M059J (cell line): ENCODE data around the gene LILRB4. TPM values are rescaled to one million over a fixed set of nuclear protein-coding genes. Genes with fewer than 3 reads are reported as not detected.
"Not testable (repeated sequence)": the region's sequence is repeated elsewhere in the genome, so short reads cannot be mapped to it uniquely, and the experiment has no call there.

Experiments used
- DNase-seq: peaks from one replicate; pipeline ENCODE4 v3.0.0-alpha.2; 2012; ENCODE audit warnings: low read depth
- total RNA-seq: library from RNA; depleted of rRNA; stranded (reverse); fragments of >200 nt; shearing (Covaris generic); gene quantifications from 2 replicates; pipeline ENCODE4 v1.2.3, GENCODE V29; 2014; rRNA removed

LILRB4 gene
- total RNA-seq: not detected in 2 replicates

GRCh38 chr19:54662730-54663129 lies at the start of gene LILRB4:
Gene LILRB4 (plus strand): TSS chr19:54662985. CDS start chr19:54663034, 49 bp downstream.
- DNase-seq: no peak

GRCh38 chr19:54614726-54615125 lies 48.1 kb upstream of the LILRB4 start:
- DNase-seq: no peak

- no peak for DNase-seq
These were observed 46.7 kb upstream of the LILRB4 start for GRCh38 chr19:54616057-54616456.

- no peak for DNase-seq
These were observed 45.8 kb upstream of the LILRB4 start for GRCh38 chr19:54616821-54617560.

GRCh38 chr19:54620464-54620863 lies 42.3 kb upstream of the LILRB4 start:
- DNase-seq: no peak

- DNase-seq: no peak
These were observed 40.4 kb upstream of the LILRB4 start for GRCh38 chr19:54622431-54622830.

- not testable (repeated sequence) for DNase-seq
These were observed 38.6 kb upstream of the LILRB4 start for GRCh38 chr19:54624234-54624633.

- not testable (repeated sequence) for DNase-seq
These were observed 37.7 kb upstream of the LILRB4 start for GRCh38 chr19:54624934-54625730.

- no peak for DNase-seq
These were observed 36.0 kb upstream of the LILRB4 start for GRCh38 chr19:54626757-54627156.

- DNase-seq: not testable (repeated sequence)
These were observed 34.9 kb upstream of the LILRB4 start for GRCh38 chr19:54627912-54628311.

- DNase-seq: not testable (repeated sequence)
These were observed 32.5 kb upstream of the LILRB4 start, which contains the start of gene LILRB1 for GRCh38 chr19:54630262-54630661. Gene LILRB1 (plus strand): TSS chr19:54630484. CDS start chr19:54631074, 590 bp downstream.

GRCh38 chr19:54630782-54631181 lies 32.0 kb upstream of the LILRB4 start:
- no peak for DNase-seq

GRCh38 chr19:54631489-54632337 lies 31.1 kb upstream of the LILRB4 start:
- DNase-seq: not testable (repeated sequence)

GRCh38 chr19:54632517-54632916 lies 30.3 kb upstream of the LILRB4 start:
- DNase-seq: not testable (repeated sequence)

- DNase-seq: no peak
These were observed 29.4 kb upstream of the LILRB4 start for GRCh38 chr19:54633401-54633800.

GRCh38 chr19:54636081-54636480 lies 26.7 kb upstream of the LILRB4 start:
- DNase-seq: not testable (repeated sequence)

- DNase-seq: no peak
These were observed 24.1 kb upstream of the LILRB4 start for GRCh38 chr19:54638683-54639082.

- DNase-seq: not testable (repeated sequence)
These were observed 19.8 kb upstream of the LILRB4 start for GRCh38 chr19:54642953-54643352.

GRCh38 chr19:54643583-54643982 lies 19.2 kb upstream of the LILRB4 start:
- not testable (repeated sequence) for DNase-seq

- no peak for DNase-seq
These were observed 18.7 kb upstream of the LILRB4 start for GRCh38 chr19:54644056-54644455.

GRCh38 chr19:54646331-54646841 lies 16.4 kb upstream of the LILRB4 start:
- no peak for DNase-seq

- DNase-seq: no peak
These were observed 14.7 kb upstream of the LILRB4 start for GRCh38 chr19:54648129-54648528.
